Mesodermal cell (in vitro differentiated cells): Measurements from ENCODE around the gene RFNG.

Experiments
- H3K27ac ChIP-seq: 2 replicates; pipeline ENCODE4 v1.7.0; 2013; ENCODE audit warnings: mild to moderate bottlenecking, low read depth, low read length, moderate library complexity; ENCODE audit not compliant: severe bottlenecking
- H3K36me3 ChIP-seq: 2 replicates; pipeline ENCODE4 v1.7.1; 2013; ENCODE audit warnings: mild to moderate bottlenecking, low read length, moderate library complexity; ENCODE audit not compliant: control insufficient read depth, insufficient read depth
- H3K4me1 ChIP-seq: one replicate; pipeline ENCODE4 v1.7.1; 2013; ENCODE audit warnings: mild to moderate bottlenecking, low read length; ENCODE audit not compliant: insufficient read depth, control insufficient read depth, poor library complexity, severe bottlenecking
- H3K4me3 ChIP-seq: 2 replicates; pipeline ENCODE4 v1.7.0; 2013; ENCODE audit warnings: low read length, control low read depth, mild to moderate bottlenecking; ENCODE audit not compliant: insufficient read depth, poor library complexity, severe bottlenecking; ENCODE audit errors: extremely low read depth
- H3K9me3 ChIP-seq: 2 replicates; pipeline ENCODE4 v1.7.1; 2013; ENCODE audit warnings: mild to moderate bottlenecking, low read length, moderate library complexity; ENCODE audit not compliant: control insufficient read depth
- WGBS, 2 experiments: methylation state at CpG; one replicate each; pipeline ENCODE4 v1.1.5; 2013; ENCODE audit warnings: missing lambda C conversion rate in 2 of 2; ENCODE audit not compliant: insufficient coverage in 2 of 2; 5-methylcytosine and 5-hydroxymethylcytosine counted together

The RFNG gene

DNA sequence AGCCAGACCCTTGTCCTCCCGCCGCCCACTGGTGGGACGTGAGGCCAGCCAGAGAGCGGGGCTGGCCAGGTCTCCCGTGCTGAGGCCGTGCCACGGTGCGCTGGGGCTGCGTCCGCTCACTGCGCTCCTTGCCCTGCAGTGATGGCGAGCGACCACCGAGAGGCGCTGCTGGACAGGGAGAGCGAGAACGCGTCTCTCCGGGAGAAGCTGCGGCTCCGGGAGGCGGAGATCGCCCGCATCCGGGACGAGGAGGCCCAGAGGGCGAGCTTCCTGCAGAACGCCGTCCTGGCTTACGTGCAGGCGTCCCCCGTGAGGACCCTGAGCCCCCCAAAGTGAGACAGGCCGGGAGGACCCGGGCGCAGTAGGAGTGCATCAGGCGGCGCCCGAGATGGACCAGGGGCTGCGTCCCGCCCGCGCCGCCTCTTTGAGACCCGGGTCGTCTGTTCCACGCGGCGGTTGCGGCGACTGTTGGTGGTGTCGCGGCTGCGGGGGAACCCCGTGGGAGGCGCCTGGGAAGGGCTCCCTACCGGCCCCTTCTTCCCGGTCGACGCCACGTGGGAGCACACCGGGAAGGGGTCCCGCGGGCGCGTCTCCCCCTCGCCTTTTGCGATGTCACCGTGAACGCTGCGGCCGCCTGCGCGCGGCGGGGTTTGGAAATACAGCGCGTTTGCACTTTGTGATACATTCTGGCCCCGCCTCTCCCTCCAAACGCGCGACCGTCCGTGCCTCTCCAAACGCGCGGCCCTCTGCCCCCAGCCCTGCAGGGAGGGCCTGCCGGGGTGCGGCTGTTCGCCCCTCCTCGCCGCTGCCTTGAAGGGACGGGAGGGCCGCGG, 20.9 kb downstream of the RFNG start:
- peaks cover 8% of the 10 kb centered on the region for H3K4me1 ChIP-seq
- WGBS, 2 experiments, result 1 to 2% methylated on average over 86 to 90 of the region's 94 CpGs
- no peaks in the 10 kb centered on the region for H3K9me3 ChIP-seq
- H3K36me3 ChIP-seq, result peaks cover 21% of the 10 kb centered on the region
- H3K4me3 ChIP-seq, result peak overlapping the region; percentile 50
- peak overlapping the region; percentile 29 for H3K27ac ChIP-seq

DNA sequence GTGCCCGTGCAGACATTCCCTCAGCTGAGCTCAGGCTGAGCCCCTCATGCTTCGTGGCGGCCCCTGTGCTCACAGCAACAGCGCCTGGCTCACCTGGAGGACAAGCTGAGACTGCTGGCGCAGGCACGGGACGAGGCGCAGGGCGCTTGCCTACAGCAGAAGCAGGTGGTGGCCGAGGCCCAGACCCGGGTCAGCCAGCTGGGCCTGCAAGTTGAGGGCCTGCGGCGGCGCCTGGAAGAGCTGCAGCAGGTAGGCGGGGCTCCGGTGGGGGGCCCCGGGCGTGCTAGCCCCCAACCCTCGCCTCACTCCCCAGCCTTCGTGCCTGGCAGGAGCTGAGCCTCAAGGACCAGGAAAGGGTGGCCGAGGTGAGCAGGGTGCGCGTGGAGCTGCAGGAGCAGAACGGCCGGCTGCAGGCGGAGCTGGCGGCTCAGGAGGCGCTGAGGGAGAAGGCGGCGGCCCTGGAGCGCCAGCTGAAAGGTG, 21.6 kb downstream of the RFNG start:
- Histone ChIP-seq H3K27ac (no peak overlapping the region), H3K36me3 (peaks cover 19% of the 10 kb centered on the region), H3K4me1 (peaks cover 8% of the 10 kb centered on the region), H3K4me3 (no peak overlapping the region), H3K9me3 (no peaks in the 10 kb centered on the region)
- 70 to 72% methylated on average over 19 to 26 of the region's 31 CpGs for WGBS, 2 experiments

DNA sequence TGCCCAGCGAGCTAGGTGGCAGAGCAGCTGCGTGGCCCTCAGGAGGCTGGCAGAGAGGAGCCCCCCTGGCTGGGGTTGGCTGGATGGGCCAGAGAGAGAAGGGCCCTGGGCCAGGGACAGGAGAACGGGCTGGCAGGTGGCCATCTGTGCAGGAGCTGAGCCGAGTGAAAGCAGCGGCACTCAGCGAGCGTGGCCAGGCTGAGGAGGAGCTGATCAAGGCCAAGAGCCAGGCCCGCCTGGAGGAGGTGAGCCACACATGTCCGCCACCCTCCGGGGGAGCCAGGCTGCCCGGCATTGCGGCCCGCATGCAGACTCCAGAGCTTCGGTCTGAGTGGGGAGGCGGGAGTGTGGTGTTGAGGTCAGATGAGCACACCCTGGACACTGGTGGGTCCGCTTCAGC, 22.2 kb downstream of the RFNG start:
- Histone ChIP-seq H3K27ac (no peak overlapping the region), H3K9me3 (no peaks in the 10 kb centered on the region), H3K4me3 (no peak overlapping the region), H3K4me1 (peaks cover 8% of the 10 kb centered on the region), H3K36me3 (peaks cover 15% of the 10 kb centered on the region)
- WGBS, 2 experiments, result 93 to 97% methylated on average over 15 to 16 of the region's 16 CpGs

GRCh38 chr17:82028966-82029365, 22.6 kb downstream of the RFNG start:
- H3K4me3 ChIP-seq, result no peak overlapping the region
- peaks cover 11% of the 10 kb centered on the region for H3K36me3 ChIP-seq
- H3K9me3 ChIP-seq, result no peaks in the 10 kb centered on the region
- H3K4me1 ChIP-seq, result peaks cover 11% of the 10 kb centered on the region
- 94 to 97% methylated on average over 7 to 9 of the region's 9 CpGs for WGBS, 2 experiments
- H3K27ac ChIP-seq, result no peak overlapping the region

- Histone ChIP-seq H3K27ac (no peak overlapping the region), H3K4me1 (peaks cover 14% of the 10 kb centered on the region), H3K4me3 (no peak overlapping the region), H3K9me3 (no peaks in the 10 kb centered on the region), H3K36me3 (peaks cover 7% of the 10 kb centered on the region)
- WGBS, 2 experiments, result 89 to 93% methylated on average over 12 to 13 of the region's 13 CpGs
Measured at GRCh38 chr17:82028246-82028645, 23.4 kb downstream of the RFNG start.

DNA sequence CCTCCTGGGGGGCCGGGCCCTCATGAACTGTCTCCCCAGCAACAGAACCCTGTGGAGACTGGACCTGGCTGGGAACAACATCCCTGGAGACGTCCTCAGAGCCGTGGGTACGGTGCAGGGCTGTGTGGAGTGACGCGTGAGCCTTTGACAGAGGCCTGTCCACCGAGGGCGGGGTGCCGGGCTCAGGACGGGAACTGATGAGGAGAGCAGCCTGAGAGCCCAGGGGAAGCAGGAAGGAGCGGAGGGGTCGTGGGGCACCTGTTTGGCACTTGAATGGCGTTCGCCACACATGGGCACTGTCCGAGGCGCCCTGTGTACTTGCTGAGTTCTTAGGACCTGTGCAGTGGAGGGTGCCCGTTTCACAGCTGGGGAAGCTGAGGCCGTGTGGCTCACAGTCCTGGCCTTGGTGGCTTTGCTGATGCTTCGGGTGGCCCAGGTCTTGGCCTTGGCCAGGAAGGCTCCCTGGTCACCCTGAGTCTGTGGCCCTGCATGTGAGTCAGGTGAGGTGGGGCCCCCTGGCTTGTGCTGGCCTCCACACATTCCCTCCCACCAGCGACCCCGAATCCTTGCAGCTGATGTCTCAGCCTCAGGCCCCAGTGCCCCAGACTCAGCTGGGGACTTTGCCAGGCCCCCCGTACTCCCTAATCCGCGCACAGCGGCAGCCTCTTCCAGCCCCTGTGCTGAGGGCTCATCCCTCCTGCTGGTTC, 26.1 kb downstream of the RFNG start:
- Histone ChIP-seq H3K27ac (no peak overlapping the region), H3K36me3 (peaks cover 4% of the 10 kb centered on the region), H3K9me3 (no peaks in the 10 kb centered on the region), H3K4me3 (no peak overlapping the region), H3K4me1 (peaks cover 6% of the 10 kb centered on the region)
- WGBS, 2 experiments, result 95% methylated on average over 23 to 25 of the region's 25 CpGs

DNA sequence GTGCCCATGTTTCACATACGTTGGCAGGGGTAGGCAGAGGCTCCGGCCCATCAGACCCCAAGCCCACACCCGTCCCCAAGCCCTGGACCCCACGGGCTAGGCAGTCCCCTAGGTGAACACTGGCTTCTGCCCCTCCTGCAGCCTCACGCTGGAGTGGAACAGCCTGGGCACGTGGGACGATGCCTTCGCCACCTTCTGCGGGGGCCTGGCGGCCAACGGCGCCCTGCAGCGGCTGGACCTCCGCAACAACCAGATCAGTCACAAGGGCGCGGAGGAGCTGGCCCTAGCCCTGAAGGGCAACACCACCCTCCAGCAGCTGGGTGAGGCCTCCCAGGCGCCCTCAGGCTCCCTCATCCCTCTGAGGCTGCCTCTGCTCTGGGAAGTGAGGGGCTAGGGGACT, 26.8 kb downstream of the RFNG start:
- no peak overlapping the region for H3K4me3 ChIP-seq
- H3K36me3 ChIP-seq, result peaks cover 4% of the 10 kb centered on the region
- no peak overlapping the region for H3K27ac ChIP-seq
- WGBS, 2 experiments, result 92 to 96% methylated on average over 16 to 17 of the region's 17 CpGs
- H3K9me3 ChIP-seq, result no peaks in the 10 kb centered on the region
- H3K4me1 ChIP-seq, result peaks cover 6% of the 10 kb centered on the region

DNA sequence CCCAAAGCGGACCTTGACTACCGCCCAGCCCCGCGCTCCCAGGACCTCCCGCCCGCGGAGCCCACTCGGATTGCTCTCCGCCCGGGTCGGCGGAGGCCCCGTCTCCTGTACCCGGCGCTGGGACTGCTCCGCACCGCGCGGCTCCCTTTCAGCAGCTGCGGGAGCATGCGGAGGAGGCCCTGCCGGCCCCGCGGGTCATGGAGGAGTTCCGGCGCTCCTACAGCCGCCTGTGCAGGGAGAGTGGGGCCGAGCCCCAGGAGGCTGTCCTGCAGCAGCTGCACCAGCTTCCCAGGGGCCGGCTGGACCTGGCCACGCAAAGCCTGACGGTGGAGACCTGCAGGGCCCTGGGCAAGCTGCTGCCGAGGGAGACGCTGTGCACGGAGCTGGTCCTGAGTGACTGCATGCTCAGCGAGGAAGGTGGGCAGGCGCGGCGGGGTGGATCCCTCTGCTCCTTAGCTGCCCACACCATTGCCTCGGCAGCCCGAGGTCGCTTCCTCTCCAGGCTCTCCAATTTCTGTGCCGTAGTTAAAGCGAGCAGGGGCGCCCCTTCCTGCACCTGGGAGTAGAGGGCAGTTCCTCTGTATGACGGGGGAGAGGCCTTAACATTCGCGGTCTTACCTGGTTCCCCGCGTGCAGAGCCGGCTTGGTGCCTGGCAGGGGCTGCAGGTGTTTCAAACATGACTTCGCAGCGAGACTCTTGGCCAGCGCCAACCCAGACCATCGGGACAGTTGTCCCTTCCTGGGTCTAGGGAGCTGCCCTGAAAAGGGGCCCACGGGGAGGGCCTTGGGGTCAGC, 28.0 kb downstream of the RFNG start:
- Histone ChIP-seq H3K4me1 (peaks cover 6% of the 10 kb centered on the region), H3K36me3 (peaks cover under 1% of the 10 kb centered on the region), H3K9me3 (no peaks in the 10 kb centered on the region), H3K4me3 (peak overlapping the region; percentile 63), H3K27ac (no peak overlapping the region)
- 14 to 16% methylated on average over 40 to 50 of the region's 55 CpGs for WGBS, 2 experiments

DNA sequence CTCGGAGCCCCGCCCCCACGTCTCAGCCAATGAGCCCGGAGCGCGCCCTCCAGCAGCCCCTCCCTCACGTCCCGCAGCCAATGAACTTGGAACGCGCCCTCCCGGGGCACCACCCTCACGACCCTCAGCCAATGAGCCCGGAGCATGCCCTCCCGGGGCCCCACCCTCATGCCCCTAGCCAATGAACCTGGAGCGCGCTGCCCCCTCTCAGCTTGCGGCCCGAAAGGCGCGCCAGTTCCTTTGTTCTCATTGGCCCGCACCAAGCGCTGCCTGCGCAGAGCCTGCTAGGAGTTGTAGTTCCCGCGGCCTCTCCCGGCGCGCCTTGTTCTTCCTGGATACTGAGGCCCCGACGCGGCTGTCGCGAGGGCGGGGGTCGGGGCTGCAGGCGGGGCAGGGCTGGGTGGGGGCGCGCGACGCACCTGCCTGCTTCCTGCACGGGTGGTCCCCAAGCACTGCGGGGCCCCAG, 28.6 kb downstream of the RFNG start, which contains the start of gene LRRC45:
LRRC45 (plus strand) TSS at position 325 of the 466 bp plus-strand sequence. CDS start 339 bp downstream, outside the sequence.
- peaks cover 6% of the 10 kb centered on the region for H3K4me1 ChIP-seq
- peak within 1 kb of the TSS; percentile 62 for H3K27ac ChIP-seq
- H3K9me3 ChIP-seq, result no peaks in the 10 kb centered on the region
- peak within 1 kb of the TSS; percentile 84 for H3K4me3 ChIP-seq
- peaks cover 6% of the 10 kb centered on the region for H3K36me3 ChIP-seq
- 0% methylated on average over 22 to 26 of the region's 42 CpGs for whole genome bisulfite sequencing, 2 experiments

DNA sequence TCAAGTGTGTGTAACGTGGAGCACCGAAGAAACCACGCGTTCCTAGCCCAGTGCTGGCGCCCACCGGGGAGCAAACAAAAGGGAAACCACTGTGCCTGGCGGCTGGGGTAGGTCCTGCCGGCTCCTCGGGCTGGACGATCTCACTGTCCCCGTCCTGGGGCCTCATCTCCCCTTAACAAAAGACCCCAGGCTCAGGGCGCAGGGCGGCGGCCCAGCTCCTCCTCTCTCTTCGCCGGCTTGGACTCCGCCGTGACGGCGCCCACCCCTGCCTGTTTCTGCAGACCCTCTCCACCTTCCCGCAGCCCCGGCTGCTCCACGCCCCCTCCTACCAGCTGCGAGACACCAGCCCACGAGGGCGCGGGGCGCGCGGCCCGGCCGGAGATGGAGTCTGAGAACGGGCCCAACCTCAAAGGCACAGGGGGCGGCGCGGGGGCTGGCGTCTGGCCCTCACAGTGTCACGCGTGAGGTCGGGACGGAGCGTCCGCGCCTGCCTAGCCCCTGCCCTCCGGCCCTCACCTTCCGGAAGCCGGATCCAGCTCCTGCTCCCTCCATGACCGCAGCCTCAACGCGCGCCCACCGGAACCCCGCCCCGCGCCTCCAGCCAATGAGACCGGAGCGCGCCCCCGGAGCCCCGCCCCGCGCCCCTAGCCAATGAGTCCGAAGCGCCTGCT, 29.2 kb downstream of the RFNG start, which contains the start of gene CENPX:
CENPX (minus strand) TSS at position 569 of the 671 bp plus-strand sequence; CDS start at position 552, 17 bp downstream.
- Histone ChIP-seq H3K9me3 (no peaks in the 10 kb centered on the region), H3K36me3 (peaks cover 8% of the 10 kb centered on the region), H3K4me3 (peak within 1 kb of the TSS; percentile 84), H3K4me1 (peaks cover 6% of the 10 kb centered on the region), H3K27ac (peak within 1 kb of the TSS; percentile 62)
- 0% methylated on average over 36 to 63 of the region's 64 CpGs for WGBS, 2 experiments
